Esophagus squamous epithelium (tissue), 5 donors: Measurements from ENCODE around the gene KRTAP2-2. TPM values are rescaled to one million over a fixed set of nuclear protein-coding genes. Genes with fewer than 3 reads are reported as not detected.

Experiments used
- DNase-seq: peaks from one replicate; lab custom pipeline; 2025; lab: John Stamatoyannopoulos, UW
- H3K27ac ChIP-seq, 4 donors: fragments of 200-600 bp; sonication (generic); one replicate each; pipeline ENCODE4 v1.5.1; 2016 to 2019; ENCODE audit warnings: mild to moderate bottlenecking in 1 of 4
- H3K27me3 ChIP-seq, 4 donors: fragments of 200-600 bp; sonication (generic); 1 replicate in 3 of 4; 2 replicates in 1 of 4; pipeline versions ENCODE4 v1.5.1 to v1.6.0; 2017 to 2021; ENCODE audit warnings: antibody characterized with exemption in 1 of 4
- H3K36me3 ChIP-seq, 3 donors: fragments of 200-600 bp; sonication (generic); one replicate each; pipeline ENCODE4 v1.5.1; 2016 to 2019
- H3K4me1 ChIP-seq, 3 donors: fragments of 200-600 bp; sonication (generic); one replicate each; pipeline ENCODE4 v1.5.1; 2017 to 2019
- H3K4me3 ChIP-seq, 4 donors: fragments of 200-600 bp; sonication (generic); 1 replicate in 3 of 4; 2 replicates in 1 of 4; pipeline ENCODE4 v1.5.1; 2016 to 2019; ENCODE audit warnings: mild to moderate bottlenecking in 2 of 4, moderate library complexity in 1 of 4
- H3K9me3 ChIP-seq, 3 donors: fragments of 200-600 bp; sonication (generic); one replicate each; pipeline ENCODE4 v1.5.1; 2016 to 2019
- POLR2A ChIP-seq, 4 donors: fragments of 450-650 bp; IDR thresholded peaks; one replicate each; pipeline ENCODE4 v1.6.1; 2017; ENCODE audit warnings: antibody characterized with exemption in 4 of 4, mild to moderate bottlenecking in 4 of 4, moderate library complexity in 3 of 4
- WGBS, 2 donors: methylation state at CpG; one replicate each; pipeline ENCODE4 v1.1.5; 2018; 5-methylcytosine and 5-hydroxymethylcytosine counted together
- intact Hi-C: fragments of 100-400 bp; cut with DNase I; formaldehyde crosslinking; loops from one replicate; pipeline ENCODE4 v1.15.0; 2022
- small RNA-seq, 4 donors: library from RNA; depleted of rRNA; stranded (forward); fragments of <200 nt; gene quantifications; one replicate each; pipeline ENCODE3, GENCODE V24; 2016
- total RNA-seq, 4 donors: library from RNA; depleted of rRNA; stranded (reverse); fragments of >200 nt; gene quantifications; one replicate each; pipeline ENCODE4 v1.1.0, GENCODE V29; 2016
- TF ChIP-seq, protein P1 (sequence below), 6 experiments: fragments of 450-650 bp in 4 of 6; fragments of 200-600 bp in 2 of 6; sonication (generic) in 2 of 6; IDR thresholded peaks; one replicate each; pipeline ENCODE4 v1.5.1; 2016 to 2019; ENCODE audit warnings: antibody characterized with exemption in 6 of 6, mild to moderate bottlenecking in 4 of 6, moderate library complexity in 4 of 6
- donor health status: DM: yes; HTN: yes; CAD: no.

KRTAP2-2 gene
- total RNA-seq, 4 donors from 2014 or later, result not detected

DNA sequence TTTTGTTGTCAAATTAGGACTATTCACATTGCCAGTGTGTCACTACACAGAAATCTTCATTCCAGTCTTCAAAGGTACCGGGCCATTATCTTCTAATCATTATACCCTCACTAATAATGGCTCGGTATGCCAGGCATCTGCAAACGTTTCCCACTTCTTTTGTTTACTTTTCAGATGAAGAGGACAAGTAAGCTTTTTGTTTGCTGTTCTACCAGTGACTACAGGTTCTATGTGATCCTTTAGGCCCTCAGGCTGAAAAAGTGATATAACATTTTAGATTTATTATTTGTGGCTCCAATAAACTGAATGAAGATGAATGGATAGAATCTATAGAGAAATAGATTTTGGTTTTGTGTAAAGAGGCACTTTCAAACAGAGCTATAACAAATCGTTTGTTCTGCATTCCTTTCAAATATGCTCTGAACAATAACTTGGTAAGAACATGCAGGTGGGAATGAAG, 45.7 kb downstream of the KRTAP2-2 start:
- H3K36me3 ChIP-seq, result no peaks in the 10 kb centered on the region
- no peak for DNase-seq
- 31 to 36% methylated on average over 4 of the region's 4 CpGs for WGBS, 2 donors
- TF ChIP-seq, protein P1, sequence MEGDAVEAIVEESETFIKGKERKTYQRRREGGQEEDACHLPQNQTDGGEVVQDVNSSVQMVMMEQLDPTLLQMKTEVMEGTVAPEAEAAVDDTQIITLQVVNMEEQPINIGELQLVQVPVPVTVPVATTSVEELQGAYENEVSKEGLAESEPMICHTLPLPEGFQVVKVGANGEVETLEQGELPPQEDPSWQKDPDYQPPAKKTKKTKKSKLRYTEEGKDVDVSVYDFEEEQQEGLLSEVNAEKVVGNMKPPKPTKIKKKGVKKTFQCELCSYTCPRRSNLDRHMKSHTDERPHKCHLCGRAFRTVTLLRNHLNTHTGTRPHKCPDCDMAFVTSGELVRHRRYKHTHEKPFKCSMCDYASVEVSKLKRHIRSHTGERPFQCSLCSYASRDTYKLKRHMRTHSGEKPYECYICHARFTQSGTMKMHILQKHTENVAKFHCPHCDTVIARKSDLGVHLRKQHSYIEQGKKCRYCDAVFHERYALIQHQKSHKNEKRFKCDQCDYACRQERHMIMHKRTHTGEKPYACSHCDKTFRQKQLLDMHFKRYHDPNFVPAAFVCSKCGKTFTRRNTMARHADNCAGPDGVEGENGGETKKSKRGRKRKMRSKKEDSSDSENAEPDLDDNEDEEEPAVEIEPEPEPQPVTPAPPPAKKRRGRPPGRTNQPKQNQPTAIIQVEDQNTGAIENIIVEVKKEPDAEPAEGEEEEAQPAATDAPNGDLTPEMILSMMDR (IDR thresholded peaks at IDR 0.05), result no peak
- TF ChIP-seq POLR2A (IDR thresholded peaks at IDR 0.05), result no peak
- H3K27me3 ChIP-seq, result no peaks in the 10 kb centered on the region
- no peak overlapping the region for H3K27ac ChIP-seq
- intact Hi-C loops, result no loop called here
- H3K4me1 ChIP-seq, result peaks cover 0 to 16% (median 0%) of the 10 kb centered on the region in 3 donors
- H3K9me3 ChIP-seq, result no peaks in the 10 kb centered on the region
- H3K4me3 ChIP-seq, result no peak overlapping the region

DNA sequence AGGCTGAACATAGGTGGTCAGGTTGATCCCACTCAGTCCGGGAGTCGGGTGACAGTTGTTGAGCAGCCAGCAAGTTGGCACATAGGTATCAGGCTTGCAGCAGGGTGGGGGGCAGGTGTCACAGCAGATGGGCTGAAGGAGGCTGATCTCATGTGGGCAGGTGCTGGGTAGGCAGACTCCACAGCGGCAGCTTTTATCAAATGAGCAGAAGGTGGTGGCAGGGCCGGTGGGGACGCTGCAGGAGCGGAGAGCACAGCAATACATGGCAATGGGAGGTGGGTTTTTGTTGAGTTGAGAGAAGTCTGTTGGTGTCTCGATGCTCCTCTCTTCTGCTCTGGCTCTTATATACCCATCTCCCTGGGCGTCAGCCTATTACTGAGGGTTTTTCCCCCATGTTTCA, 46.2 kb downstream of the KRTAP2-2 start, which contains the start of gene KRTAP3-1:
TSS of gene KRTAP3-1 (minus strand) at position 318 of the 400 bp plus-strand sequence. CDS start at position 264, 54 bp downstream.
- DNase-seq, result no peak
- intact Hi-C loops, result no loop called here
- Histone ChIP-seq H3K9me3 (no peaks in the 10 kb centered on the region), H3K27me3 (no peaks in the 10 kb centered on the region), H3K4me3 (no peak within 1 kb of the TSS), H3K4me1 (peaks cover 0 to 21% (median 0%) of the 10 kb centered on the region in 3 donors), H3K27ac (no peak within 1 kb of the TSS), H3K36me3 (no peaks in the 10 kb centered on the region)
- TF ChIP-seq POLR2A (IDR thresholded peaks at IDR 0.05), result no peak
- TF ChIP-seq, protein P1 (IDR thresholded peaks at IDR 0.05), result no peak
- WGBS, 2 donors, result 82 to 86% methylated on average over 7 to 8 of the region's 8 CpGs

Small RNA genes within 50 kb of the gene (small RNA-seq; reads per million reads assigned to genes)
- 0 reads per million in 4 donors for gene KRTAP3-4P

Other genes starting within 250 kb of the KRTAP2-2 start
- 10 to 100 TPM; 14.4 to 50.0 (median 33.2) TPM for gene KRT10, start 232.6 kb downstream of the KRTAP2-2 start, total RNA-seq
- gene KRT12, start 188.0 kb downstream of the KRTAP2-2 start, total RNA-seq, result not detected
- gene KRT20, start 170.0 kb downstream of the KRTAP2-2 start, total RNA-seq, result not detected
- gene KRT23, start 117.6 kb downstream of the KRTAP2-2 start, total RNA-seq, result 10 to 100 TPM in 1 of 4 donors, 1 to 10 TPM in 2, under 1 TPM in 1; 0.38 to 19.6 (median 4.9) TPM
- not detected for gene KRT39, start 88.3 kb downstream of the KRTAP2-2 start, total RNA-seq
- gene KRT40, start 70.9 kb downstream of the KRTAP2-2 start, total RNA-seq, result under 1 TPM in 1 of 4 donors, not detected in 3; 0.19 TPM
- not detected for gene KRTAP3-3, start 61.1 kb downstream of the KRTAP2-2 start, total RNA-seq
- under 1 TPM in 1 of 4 donors, not detected in 3; 0.57 TPM for gene KRTAP3-2, start 55.3 kb downstream of the KRTAP2-2 start, total RNA-seq
- not detected for gene KRTAP3-1, start 46.1 kb downstream of the KRTAP2-2 start, total RNA-seq
- gene KRTAP1-5, start 28.0 kb downstream of the KRTAP2-2 start, total RNA-seq, result not detected
- not detected for gene KRTAP1-4, start 25.0 kb downstream of the KRTAP2-2 start, total RNA-seq
- not detected for gene KRTAP1-3, start 20.4 kb downstream of the KRTAP2-2 start, total RNA-seq
- not detected for gene KRTAP1-1, start 13.8 kb downstream of the KRTAP2-2 start, total RNA-seq
- not detected for gene KRTAP2-1, start 7.9 kb downstream of the KRTAP2-2 start, total RNA-seq
- gene KRTAP2-3, start 4.9 kb upstream of the KRTAP2-2 start, total RNA-seq, result not detected
- not detected for gene KRTAP2-4, start 10.6 kb upstream of the KRTAP2-2 start, total RNA-seq
- not detected for gene KRTAP4-7, start 28.9 kb upstream of the KRTAP2-2 start, total RNA-seq
- not detected for gene KRTAP4-8, start 42.9 kb upstream of the KRTAP2-2 start, total RNA-seq
- not detected for gene KRTAP4-16, start 47.0 kb upstream of the KRTAP2-2 start, total RNA-seq
- not detected for gene KRTAP4-9, start 50.2 kb upstream of the KRTAP2-2 start, total RNA-seq
- under 1 TPM in 1 of 4 donors, not detected in 3; 0.22 TPM for gene KRTAP4-11, start 63.1 kb upstream of the KRTAP2-2 start, total RNA-seq
- not detected for gene KRTAP4-12, start 69.0 kb upstream of the KRTAP2-2 start, total RNA-seq
- gene KRTAP4-6, start 85.3 kb upstream of the KRTAP2-2 start, total RNA-seq, result not detected
- not detected for gene KRTAP4-5, start 94.6 kb upstream of the KRTAP2-2 start, total RNA-seq
- not detected for gene KRTAP4-4, start 105.5 kb upstream of the KRTAP2-2 start, total RNA-seq
- not detected for gene KRTAP4-3, start 113.0 kb upstream of the KRTAP2-2 start, total RNA-seq
- gene KRTAP4-2, start 123.0 kb upstream of the KRTAP2-2 start, total RNA-seq, result not detected
- not detected for gene KRTAP4-1, start 129.7 kb upstream of the KRTAP2-2 start, total RNA-seq
- gene KRTAP9-1, start 134.7 kb upstream of the KRTAP2-2 start, total RNA-seq, result not detected
- not detected for gene KRTAP9-2, start 171.4 kb upstream of the KRTAP2-2 start, total RNA-seq
- gene KRTAP9-3, start 177.2 kb upstream of the KRTAP2-2 start, total RNA-seq, result not detected
- gene KRTAP9-8, start 182.8 kb upstream of the KRTAP2-2 start, total RNA-seq, result not detected
- not detected for gene KRTAP9-4, start 194.5 kb upstream of the KRTAP2-2 start, total RNA-seq
- gene KRTAP9-9, start 200.2 kb upstream of the KRTAP2-2 start, total RNA-seq, result not detected
- not detected for gene KRTAP9-6, start 210.1 kb upstream of the KRTAP2-2 start, total RNA-seq
- gene KRTAP9-7, start 220.5 kb upstream of the KRTAP2-2 start, total RNA-seq, result not detected
- gene KRTAP29-1, start 247.6 kb upstream of the KRTAP2-2 start, total RNA-seq, result not detected